H1 (cell line): ENCODE results near the gene SERPINB11. TPM values are rescaled to one million over a fixed set of nuclear protein-coding genes. Genes with fewer than 3 reads are reported as not detected.
"Not testable (repeated sequence)": the region's sequence is repeated elsewhere in the genome, so short reads cannot be mapped to it uniquely, and the experiment has no call there.

Source experiments
- CTCF ChIA-PET: fragments of 300-600 bp; sonication (Branson Sonifier 250); formaldehyde crosslinking; loops from one replicate; lab custom pipeline; 2021; ENCODE audit not compliant: partially characterized antibody; lab: Charles Lee
- POLR2A ChIA-PET: fragments of 300-600 bp; sonication (Branson Sonifier 250); formaldehyde crosslinking; loops from one replicate; lab custom pipeline; 2021; ENCODE audit warnings: inconsistent platforms; ENCODE audit not compliant: partially characterized antibody; lab: Charles Lee
- DNase-seq, 2 experiments: peaks; one replicate each; pipeline versions ENCODE4 v3.0.0 to v3.0.0-alpha.2; 2010 to 2022; ENCODE audit warnings: low spot score in 2 of 2, low read depth in 1 of 2, mixed read lengths in 1 of 2
- FAIRE-seq: peaks from 2 replicates; lab custom pipeline; 2011; peaks lifted over from hg19 to GRCh38; lab: Jason Lieb, UNC
- H2AFZ ChIP-seq: 2 replicates; pipeline ENCODE4 v1.8.1; 2012; ENCODE audit warnings: low read length, inconsistent platforms
- H2AK5ac ChIP-seq: 2 replicates; pipeline ENCODE4 v1.6.1; 2013; ENCODE audit warnings: low read depth, low read length
- H2BK120ac ChIP-seq: replicated peaks from 2 replicates; pipeline ENCODE3; 2013; ENCODE audit warnings: low read depth, low read length, inconsistent platforms
- H2BK12ac ChIP-seq: 2 replicates; pipeline ENCODE4 v1.6.1; 2013; ENCODE audit warnings: low read depth, low read length
- H2BK15ac ChIP-seq: 2 replicates; pipeline ENCODE4 v1.6.1; 2013; ENCODE audit warnings: low read length
- H2BK20ac ChIP-seq: 2 replicates; pipeline ENCODE4 v1.6.1; 2013; ENCODE audit warnings: low read length
- H2BK5ac ChIP-seq: 2 replicates; pipeline ENCODE4 v1.6.1; 2013; ENCODE audit warnings: low read depth, low read length
- H3K14ac ChIP-seq: 2 replicates; pipeline ENCODE4 v1.6.1; 2013; ENCODE audit warnings: inconsistent platforms; ENCODE audit not compliant: insufficient read length
- H3K18ac ChIP-seq: 2 replicates; pipeline ENCODE4 v1.6.1; 2013; ENCODE audit warnings: low read length; ENCODE audit errors: extremely low read depth
- H3K23ac ChIP-seq: 2 replicates; pipeline ENCODE4 v1.6.1; 2013; ENCODE audit warnings: inconsistent platforms; ENCODE audit not compliant: insufficient read length
- H3K23me2 ChIP-seq: 2 replicates; pipeline ENCODE4 v1.6.1; 2013; ENCODE audit warnings: low read depth, low read length
- H3K27ac ChIP-seq: 2 replicates; pipeline ENCODE4 v1.6.1; 2011; ENCODE audit warnings: low read depth, low read length, inconsistent platforms
- H3K27me3 ChIP-seq, 4 experiments: replicated peaks in 1 of 4; 1 replicate in 1 of 4; 2 replicates in 3 of 4; pipeline versions ENCODE4 v1.6.1 to v1.8.1; 2011 to 2013; ENCODE audit warnings: low read length in 3 of 4, mild to moderate bottlenecking in 3 of 4, inconsistent platforms in 2 of 4, mixed read lengths in 2 of 4, moderate library complexity in 1 of 4; ENCODE audit not compliant: control insufficient read depth in 3 of 4, insufficient read depth in 3 of 4; ENCODE audit errors: extremely low read depth in 1 of 4
- H3K36me3 ChIP-seq, 4 experiments: 2 replicates each; pipeline versions ENCODE4 v1.6.1 to v1.8.1; 2011 to 2013; ENCODE audit warnings: mild to moderate bottlenecking in 4 of 4, low read length in 3 of 4, moderate library complexity in 2 of 4, control low read depth in 1 of 4, inconsistent platforms in 1 of 4; ENCODE audit not compliant: insufficient read depth in 4 of 4, control insufficient read depth in 2 of 4
- H3K4ac ChIP-seq: replicated peaks from 2 replicates; pipeline ENCODE3; 2013; ENCODE audit warnings: low read length, low read depth, mixed read lengths, inconsistent platforms; ENCODE audit not compliant: insufficient read length
- H3K4me1 ChIP-seq, 4 experiments: replicated peaks in 1 of 4; 1 replicate in 1 of 4; 2 replicates in 3 of 4; pipeline versions ENCODE4 v1.6.1 to v1.8.1; 2011 to 2013; ENCODE audit warnings: low read length in 3 of 4, inconsistent platforms in 2 of 4, mixed read lengths in 1 of 4; ENCODE audit not compliant: insufficient read depth in 4 of 4, control insufficient read depth in 3 of 4
- H3K4me2 ChIP-seq, 2 experiments: 2 replicates each; pipeline versions ENCODE4 v1.6.1 to v1.8.1; 2011 to 2013; ENCODE audit warnings: low read depth in 2 of 2, low read length in 2 of 2, control low read depth in 1 of 2, inconsistent platforms in 1 of 2, mild to moderate bottlenecking in 1 of 2; ENCODE audit not compliant: insufficient read depth in 1 of 2
- H3K4me3 ChIP-seq, 4 experiments: fragments of 200-600, 300-600 bp in 1 of 4; sonication (generic), shearing (Covaris generic), sonication (Bioruptor Twin) in 1 of 4; 2 replicates each; pipeline versions ENCODE4 v1.5.1 to v1.8.1; 2011 to 2016; ENCODE audit warnings: low read length in 4 of 4, low read depth in 3 of 4, control low read depth in 2 of 4, inconsistent platforms in 2 of 4, mild to moderate bottlenecking in 2 of 4, mixed read lengths in 1 of 4, moderate library complexity in 1 of 4; ENCODE audit not compliant: insufficient read depth in 2 of 4; ENCODE audit errors: extremely low read depth in 1 of 4
- H3K56ac ChIP-seq: replicated peaks from 2 replicates; pipeline ENCODE3; 2013; ENCODE audit warnings: low read depth, mild to moderate bottlenecking, mixed read lengths, low read length, inconsistent platforms; ENCODE audit not compliant: insufficient read length
- H3K79me1 ChIP-seq: 2 replicates; pipeline ENCODE4 v1.6.1; 2013; ENCODE audit warnings: low read depth, low read length, control low read depth
- H3K79me2 ChIP-seq, 2 experiments: 2 replicates each; pipeline versions ENCODE4 v1.6.1 to v1.8.1; 2012 to 2013; ENCODE audit warnings: low read length in 2 of 2, mild to moderate bottlenecking in 2 of 2, inconsistent platforms in 1 of 2; ENCODE audit not compliant: insufficient read depth in 2 of 2, control insufficient read depth in 1 of 2
- H3K9ac ChIP-seq, 4 experiments: replicated peaks in 1 of 4; 1 replicate in 1 of 4; 2 replicates in 3 of 4; pipeline versions ENCODE4 v1.6.1 to v1.8.1; 2011 to 2013; ENCODE audit warnings: low read depth in 3 of 4, low read length in 3 of 4, control low read depth in 2 of 4, mild to moderate bottlenecking in 2 of 4, moderate library complexity in 2 of 4, inconsistent platforms in 1 of 4; ENCODE audit errors: extremely low read depth in 1 of 4
- H3K9me3 ChIP-seq, 2 experiments: 2 replicates each; pipeline versions ENCODE4 v1.6.1 to v1.8.1; 2012 to 2013; ENCODE audit warnings: mild to moderate bottlenecking in 2 of 2, moderate library complexity in 2 of 2, control low read depth in 1 of 2, inconsistent platforms in 1 of 2, low read depth in 1 of 2, low read length in 1 of 2, mixed read lengths in 1 of 2; ENCODE audit not compliant: insufficient read depth in 2 of 2
- H4K20me1 ChIP-seq, 2 experiments: replicated peaks in 1 of 2; 2 replicates each; pipeline versions ENCODE3 to v1.8.1; 2011 to 2013; ENCODE audit warnings: inconsistent platforms in 2 of 2, low read length in 2 of 2, mild to moderate bottlenecking in 1 of 2; ENCODE audit not compliant: insufficient read depth in 2 of 2, control insufficient read depth in 1 of 2
- H4K5ac ChIP-seq: 2 replicates; pipeline ENCODE4 v1.6.1; 2013; ENCODE audit warnings: low read length, low read depth, mixed read lengths, inconsistent platforms; ENCODE audit not compliant: insufficient read length
- H4K8ac ChIP-seq: 2 replicates; pipeline ENCODE4 v1.8.0; 2013; ENCODE audit warnings: mild to moderate bottlenecking, moderate library complexity, low read length, inconsistent platforms; ENCODE audit not compliant: insufficient read depth; ENCODE audit errors: extremely low read depth
- H4K91ac ChIP-seq: replicated peaks from 2 replicates; pipeline ENCODE3; 2013; ENCODE audit warnings: low read length, mixed read lengths, inconsistent platforms; ENCODE audit not compliant: insufficient read length
- WGBS, 2 experiments: shearing (Covaris generic) in 1 of 2; methylation state at CpG; one replicate each; pipeline versions ENCODE4 v1.1.6 to v1.1.7; 2013 to 2015; ENCODE audit warnings: low lambda C conversion rate in 2 of 2, mixed read lengths in 2 of 2, inconsistent platforms in 1 of 2, low coverage in 1 of 2, missing lambda C conversion rate in 1 of 2; ENCODE audit not compliant: insufficient replicate concordance in 2 of 2, insufficient coverage in 1 of 2, insufficient read length in 1 of 2; ENCODE audit errors: extremely low coverage in 1 of 2, missing lambda C conversion rate in 1 of 2; 5-methylcytosine and 5-hydroxymethylcytosine counted together
- polyA plus RNA-seq, 7 experiments: library from polyadenylated mRNA; depleted of rRNA in 3 of 7; stranded (reverse) in 5 of 7; unstranded in 2 of 7; fragments of >200 nt in 5 of 7; fragments of 200-250 nt in 2 of 7; gene quantifications; 1 replicate in 5 of 7; 2 replicates in 1 of 7; 4 replicates in 1 of 7; pipeline versions ENCODE4 v1.2.1 to v1.2.3, GENCODE V29; 2011 to 2013; ENCODE audit warnings: missing spikeins in 2 of 7, mixed read lengths in 2 of 7
- total RNA-seq: library from RNA; stranded (reverse); fragmentation: NEBNext Ultra II Directional; extraction: Animal tissue kit (Norgen Biotek cat#: 25700); gene quantifications from 2 replicates; pipeline ENCODE4 v1.2.1, GENCODE V29; 2021

The SERPINB11 gene
- total and polyA plus RNA-seq, 2 of the 8 experiments (the other 6 are each of a cell fraction or from before 2014, with no cell fraction given), result not detected

- H2BK5ac ChIP-seq, H2AK5ac ChIP-seq, H2BK120ac ChIP-seq, H3K79me1 ChIP-seq, H3K36me3 ChIP-seq, H2AFZ ChIP-seq, H3K9ac ChIP-seq, H4K8ac ChIP-seq, H4K91ac ChIP-seq, H3K23me2 ChIP-seq, H2BK15ac ChIP-seq, H3K4me2 ChIP-seq, H3K14ac ChIP-seq, H3K56ac ChIP-seq, H3K23ac ChIP-seq, H3K4me3 ChIP-seq, H3K4me1 ChIP-seq, H3K27ac ChIP-seq, H2BK20ac ChIP-seq, H3K27me3 ChIP-seq, POLR2A ChIA-PET, FAIRE-seq, DNase-seq, H2BK12ac ChIP-seq, H4K5ac ChIP-seq, H3K4ac ChIP-seq, H4K20me1 ChIP-seq, H3K18ac ChIP-seq, H3K79me2 ChIP-seq: not testable (repeated sequence)
- CTCF ChIA-PET, result interaction anchor here (0.7 kb wide), 1 partner anchor 115 kb away, joined by 4 read pairs; no protein-coding TSS in a partner anchor
- WGBS, 2 experiments, result 100% methylated on average over 2 of the region's 2 CpGs; no CpG with 5 or more reads in 1 of the 2 experiments
- peaks cover 7 to 16% of the 10 kb centered on the region in 2 experiments for H3K9me3 ChIP-seq
Measured at GRCh38 chr18:63759786-63760185, 57.0 kb downstream of the SERPINB11 start.
